ENCODE data around the gene ANO9.
A peak's percentile ranks its signal among the peaks of the same experiment; 100 is the strongest.

Gene ANO9

DNA sequence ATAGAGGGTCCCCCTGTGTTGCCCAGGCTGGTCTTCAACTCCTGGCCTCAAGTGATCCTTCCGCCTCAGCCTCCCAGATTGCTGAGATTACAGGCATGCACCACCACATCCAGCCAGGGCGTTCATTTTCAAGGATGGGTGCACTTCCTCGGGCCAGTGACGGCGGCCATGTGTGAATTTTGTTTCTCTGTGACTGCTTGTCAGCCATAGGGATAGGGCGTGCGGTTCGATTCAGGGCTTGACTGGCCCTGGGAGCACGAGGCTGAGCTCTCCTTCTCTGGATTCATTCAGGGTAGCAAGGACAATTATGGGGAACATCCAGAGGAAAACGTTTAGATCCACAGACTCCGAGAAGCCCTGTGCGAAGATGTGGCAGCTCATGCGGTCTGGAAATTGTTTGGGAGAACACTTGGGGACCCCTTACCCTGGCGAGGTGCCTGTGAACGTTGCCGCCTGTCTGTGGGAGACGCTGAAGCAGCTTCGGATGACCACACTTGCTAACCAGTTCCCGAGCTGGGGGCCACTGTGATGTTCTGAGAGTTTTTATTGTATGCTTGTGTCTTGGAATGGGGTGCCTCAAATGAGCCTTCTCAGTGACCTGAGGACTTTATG, 11.2 kb upstream of the ANO9 start:
- DNase-seq (ENCODE audit: low read depth, low spot score) = no peak

DNA sequence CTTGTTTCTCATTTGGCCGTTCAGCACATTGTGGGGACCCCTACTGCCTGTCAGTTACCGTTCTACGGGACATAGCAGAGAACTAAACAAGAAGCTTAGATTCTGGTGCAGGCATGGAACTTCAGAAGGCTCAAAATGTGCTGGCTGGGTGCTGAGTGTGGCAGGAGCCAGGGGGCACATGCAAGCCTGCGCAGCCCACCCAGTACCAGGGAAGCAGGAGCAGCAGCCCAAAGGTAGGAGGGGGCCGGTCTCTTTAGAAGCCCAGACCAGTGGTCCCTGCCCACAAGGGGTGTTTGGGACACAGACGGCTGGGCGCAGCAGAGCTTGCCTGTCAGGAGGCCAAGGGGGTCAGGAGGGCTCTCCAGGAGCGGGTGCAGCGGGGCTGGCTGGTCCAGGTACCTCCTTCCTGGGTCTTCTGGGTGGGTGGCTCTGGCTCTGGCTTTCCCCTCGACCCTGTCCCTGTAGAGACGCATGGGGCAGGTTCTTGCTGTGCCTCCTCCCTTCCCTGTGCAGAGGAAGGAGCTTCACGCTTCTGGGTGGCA, 10.5 kb upstream of the ANO9 start:
- DNase-seq (ENCODE audit: low read depth, low spot score) = no peak

DNA sequence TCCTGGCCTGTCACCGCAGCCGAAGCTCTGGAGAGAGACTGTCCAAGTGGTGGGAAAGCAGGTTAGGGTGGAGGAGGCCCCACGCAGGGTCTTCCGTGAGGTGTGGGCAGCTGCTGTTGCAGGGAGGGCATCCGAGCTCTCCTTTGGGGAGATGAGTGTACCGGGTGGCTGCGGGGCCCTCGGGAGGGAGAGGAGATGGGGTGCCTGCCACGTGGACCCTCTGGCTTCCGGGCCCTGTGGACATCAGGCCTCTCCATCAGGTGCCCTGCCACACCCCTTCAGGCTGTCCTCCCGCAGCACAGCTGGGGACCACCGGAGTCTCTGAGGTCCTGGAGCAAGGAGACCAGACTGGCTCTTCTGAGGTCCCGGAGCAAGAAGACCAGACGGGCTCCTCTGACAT, 9.9 kb upstream of the ANO9 start:
- DNase-seq (ENCODE audit: low read depth, low spot score) = no peak

DNA sequence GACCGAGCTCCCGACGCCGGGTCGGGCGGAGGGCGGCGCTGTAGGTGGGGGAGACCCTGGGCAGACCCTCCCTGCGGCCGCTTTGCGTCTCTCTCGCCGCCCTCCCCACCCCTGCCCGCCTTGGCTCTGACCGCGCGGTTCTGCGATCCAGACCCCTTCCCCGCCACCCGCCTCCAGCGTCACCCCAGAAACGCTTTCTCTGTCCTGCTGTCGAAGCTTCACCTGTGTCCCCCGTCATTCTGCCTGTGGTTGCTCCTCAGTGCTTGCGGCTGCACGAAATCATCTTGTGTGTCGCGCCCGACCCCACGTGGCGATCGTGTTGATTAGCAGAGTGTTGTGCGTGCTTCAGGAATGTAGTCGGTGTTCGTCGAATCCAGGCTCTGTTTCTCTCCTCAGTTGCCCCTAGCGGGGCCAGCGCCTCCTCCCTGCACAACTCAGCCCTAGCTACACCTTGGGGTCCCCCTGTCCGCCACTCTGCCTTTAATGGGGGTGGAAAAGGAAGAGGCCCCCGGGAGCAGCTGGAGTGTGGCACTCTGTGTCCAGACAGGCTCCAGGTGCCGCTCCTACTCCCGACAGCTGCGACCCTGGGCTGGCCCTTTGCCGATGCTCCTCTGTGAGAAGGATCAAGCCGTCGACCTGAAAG, 9.1 kb upstream of the ANO9 start:
- peak; percentile 81 for DNase-seq (ENCODE audit: low read depth, low spot score)

DNA sequence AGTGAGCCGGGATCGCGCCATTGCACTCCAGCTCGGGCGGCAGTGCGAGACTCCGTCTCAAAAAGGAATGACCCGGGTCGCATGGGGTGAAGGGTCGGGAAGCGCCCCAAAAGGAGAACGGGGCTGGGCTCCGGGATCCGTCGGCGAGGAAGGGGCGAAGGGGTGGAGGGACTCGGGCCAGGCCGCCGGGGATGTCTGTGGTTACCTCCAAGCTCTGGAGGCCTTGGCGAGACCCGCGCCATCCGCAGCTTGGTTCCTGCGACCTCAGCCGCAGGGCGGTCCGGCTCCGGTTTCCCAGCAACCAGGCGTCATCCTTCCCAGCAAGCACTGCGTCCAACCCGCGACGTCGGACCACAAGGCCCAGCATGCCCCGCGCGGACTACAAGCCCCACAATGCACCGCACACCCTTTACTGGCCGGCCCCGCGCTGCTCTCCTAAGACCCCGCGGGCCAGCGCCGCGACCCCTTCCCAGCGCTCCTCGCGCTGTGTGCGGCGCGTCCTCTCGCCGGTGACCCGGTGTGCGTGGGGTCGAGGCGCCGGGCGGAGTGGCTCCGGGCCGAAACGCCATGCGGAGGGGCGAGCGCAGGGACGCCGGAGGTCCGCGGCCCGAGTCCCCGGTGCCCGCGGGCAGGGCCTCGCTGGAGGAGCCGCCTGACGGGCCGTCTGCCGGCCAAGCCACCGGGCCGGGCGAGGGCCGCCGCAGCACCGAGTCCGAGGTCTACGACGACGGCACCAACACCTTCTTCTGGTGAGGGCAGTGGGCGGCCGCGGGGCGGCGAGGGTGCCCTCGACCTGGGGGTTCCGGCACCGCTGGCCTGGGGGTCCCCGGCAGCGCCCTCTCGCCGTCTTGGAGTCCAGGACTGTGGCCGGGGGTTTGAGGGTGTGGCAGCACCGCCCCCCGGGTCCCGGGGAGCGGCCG, 8.3 kb upstream of the ANO9 start, which contains the start of gene PTDSS2:
Gene PTDSS2, plus strand, starts transcription at position 391 of the 920 bp plus-strand sequence. Its CDS starts 177 bp downstream, at position 568.
- DNase-seq (ENCODE audit: low read depth, low spot score) = peak; percentile 99

DNA sequence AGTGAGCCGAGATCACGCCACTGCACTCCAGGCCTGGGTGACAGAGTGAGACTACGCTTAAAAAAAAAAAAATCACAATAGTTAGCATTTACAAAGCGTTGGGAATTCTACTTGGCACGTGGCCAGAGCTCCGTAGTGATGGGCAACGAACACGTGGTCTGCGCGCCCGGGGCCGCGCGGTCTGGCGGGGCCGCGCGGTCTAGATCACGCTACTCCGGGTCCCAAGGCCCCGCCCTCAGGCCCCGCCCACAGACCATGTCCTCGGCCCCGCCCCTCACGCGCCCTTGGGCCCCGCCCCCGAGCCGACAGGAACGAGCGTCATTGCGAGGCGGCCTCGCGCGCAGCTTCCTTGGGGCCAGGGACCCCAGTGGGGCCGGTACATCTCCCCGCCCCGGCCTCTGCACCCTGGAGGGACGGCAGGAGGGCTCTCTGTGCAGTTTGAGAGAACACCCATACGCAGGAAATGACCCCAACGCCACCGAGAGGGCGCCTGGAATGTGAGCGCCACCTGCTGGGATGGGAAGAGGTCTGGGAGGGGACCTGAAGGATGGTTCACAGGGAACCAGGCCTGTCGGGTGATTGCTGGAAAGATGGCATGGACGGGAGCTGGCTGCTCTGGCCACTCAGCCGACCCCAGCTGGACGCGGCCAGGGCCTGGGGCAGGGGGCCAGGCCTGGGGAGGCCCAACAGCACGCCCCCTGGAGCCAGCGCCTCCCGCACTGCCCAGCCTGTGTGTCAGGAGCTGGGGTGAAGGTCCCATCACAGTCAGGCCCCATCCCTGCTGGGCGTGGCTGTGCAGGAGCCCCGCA, 6.3 kb upstream of the ANO9 start:
- peak; percentile 95 for DNase-seq (ENCODE audit: low read depth, low spot score)

DNA sequence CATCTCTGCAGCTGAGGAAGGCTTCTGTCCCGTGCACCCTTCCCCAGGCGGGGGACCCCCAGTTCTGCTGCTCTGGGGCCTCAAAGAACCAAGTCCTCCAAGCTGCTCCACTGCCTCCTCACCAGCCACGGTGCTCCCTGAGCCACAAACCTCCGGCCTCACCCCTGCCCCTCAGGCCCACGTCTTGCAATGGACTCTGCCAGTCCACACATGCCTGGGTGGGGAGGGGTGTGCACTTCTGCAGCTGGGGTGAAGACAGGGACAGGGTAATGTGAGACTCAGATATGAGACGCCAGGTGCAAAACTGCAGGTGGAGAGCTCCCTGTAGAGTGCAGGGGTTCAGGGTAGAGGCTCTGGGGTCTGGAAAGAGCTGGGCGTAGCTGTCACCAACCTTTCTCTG, 5.1 kb upstream of the ANO9 start:
- no peak for DNase-seq (ENCODE audit: low read depth, low spot score)

DNA sequence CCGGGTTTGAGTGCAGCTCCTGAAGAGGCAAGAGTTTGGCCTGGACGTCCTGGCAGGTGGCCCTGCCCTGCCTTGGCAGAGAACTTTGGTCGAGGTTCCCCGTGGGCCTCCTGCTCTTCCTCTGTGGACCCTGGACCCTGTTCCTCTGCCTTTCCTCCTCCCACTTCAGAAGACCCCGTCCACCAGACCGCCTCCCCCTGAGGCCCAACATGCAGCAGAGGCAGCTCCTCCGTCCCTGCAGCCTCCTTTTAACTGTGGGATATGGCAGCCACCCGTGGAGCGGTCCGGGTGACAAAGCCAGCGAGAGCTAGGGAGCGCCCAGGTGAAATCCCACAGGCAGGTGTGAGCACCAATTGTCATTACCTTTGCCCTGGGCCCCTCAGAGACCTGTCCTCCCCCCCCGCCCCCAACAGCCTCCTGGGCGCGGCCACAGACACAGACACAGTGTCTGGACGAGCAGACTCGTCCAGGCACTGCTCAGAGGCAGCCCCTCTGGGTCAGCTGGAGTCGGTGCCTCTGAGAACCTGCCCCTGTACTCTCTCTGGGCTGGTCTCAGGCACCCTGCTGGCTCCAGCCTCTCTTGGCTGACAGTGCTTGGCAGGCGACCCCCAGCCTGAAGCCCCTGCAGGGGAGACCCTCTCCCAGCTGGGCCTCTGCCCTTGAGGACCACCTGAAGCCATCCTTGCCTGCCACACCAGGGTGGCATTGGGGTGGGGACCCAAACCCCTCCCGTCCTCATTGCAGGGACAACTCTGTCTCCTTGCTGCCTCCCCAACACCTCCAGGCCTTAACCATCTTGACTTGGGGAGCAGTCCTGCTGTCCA, 4.2 kb upstream of the ANO9 start:
- no peak for DNase-seq (ENCODE audit: low read depth, low spot score)

DNA sequence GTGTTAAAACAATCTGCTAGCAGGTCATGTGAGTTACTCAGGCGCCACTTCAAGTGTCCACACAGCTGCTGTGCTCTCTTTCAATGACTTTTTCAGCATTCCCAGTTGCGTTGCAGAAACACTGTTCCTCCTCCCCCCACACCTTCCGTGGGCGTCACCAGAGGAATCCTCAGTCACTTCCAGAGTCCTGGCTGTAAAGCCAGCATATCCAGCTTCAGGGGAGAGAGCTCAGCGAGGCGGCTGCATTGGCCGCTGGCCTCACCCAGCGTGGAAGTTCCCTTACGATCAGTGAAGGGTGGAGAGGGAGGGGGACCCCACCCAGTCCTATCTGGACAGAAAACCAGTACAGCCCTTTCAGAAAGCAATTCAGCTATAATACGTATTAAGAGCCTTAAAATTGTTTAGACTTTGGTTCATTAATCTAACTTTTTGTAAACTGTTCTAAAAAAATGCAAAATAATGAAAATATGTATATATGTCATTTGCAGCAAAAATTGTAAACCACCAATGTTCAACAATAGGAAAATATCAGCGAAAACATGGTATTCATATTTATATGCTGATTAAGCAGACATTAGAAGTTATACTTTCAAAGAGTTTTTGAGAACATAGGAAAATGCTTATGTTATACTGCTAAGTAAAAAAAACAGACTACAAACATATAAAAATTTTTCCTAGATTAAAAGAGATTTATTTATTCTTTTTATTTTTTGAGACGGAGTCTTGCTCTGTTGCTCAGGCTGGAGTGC, 2.8 kb upstream of the ANO9 start:
- DNase-seq (ENCODE audit: low read depth, low spot score) = no peak

DNA sequence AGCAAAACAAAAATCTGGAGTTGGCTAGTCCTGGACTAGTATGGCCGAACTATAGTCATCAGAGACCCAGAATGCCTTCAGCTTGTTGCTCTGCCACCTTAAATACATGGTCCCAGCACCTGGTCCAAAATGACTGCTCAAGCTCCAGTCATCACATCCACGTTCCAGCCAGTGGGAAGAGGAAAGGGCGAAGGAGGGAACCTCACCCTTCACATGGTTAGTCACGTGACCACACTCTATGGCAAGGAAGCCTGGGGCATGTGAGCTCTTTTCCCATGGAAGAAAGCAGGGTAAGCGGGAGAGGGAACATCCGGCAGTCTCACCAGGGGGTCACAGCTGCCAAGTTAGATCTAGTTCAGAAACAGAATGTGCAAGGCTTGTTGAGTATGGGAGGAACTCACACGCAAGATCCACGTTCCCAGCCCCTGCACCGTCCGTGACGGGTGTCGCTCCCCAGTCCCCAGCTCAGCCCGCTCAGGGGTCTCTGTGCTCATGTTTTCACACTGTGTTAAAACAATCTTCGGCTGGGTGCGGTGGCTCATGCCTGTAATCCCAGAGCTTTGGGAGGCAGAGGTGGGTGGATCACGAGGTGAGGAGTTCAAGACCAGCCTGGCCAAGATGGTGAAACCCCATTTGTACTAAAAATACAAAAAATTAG, 1.9 kb upstream of the ANO9 start:
- DNase-seq (ENCODE audit: low read depth, low spot score) = no peak

DNA sequence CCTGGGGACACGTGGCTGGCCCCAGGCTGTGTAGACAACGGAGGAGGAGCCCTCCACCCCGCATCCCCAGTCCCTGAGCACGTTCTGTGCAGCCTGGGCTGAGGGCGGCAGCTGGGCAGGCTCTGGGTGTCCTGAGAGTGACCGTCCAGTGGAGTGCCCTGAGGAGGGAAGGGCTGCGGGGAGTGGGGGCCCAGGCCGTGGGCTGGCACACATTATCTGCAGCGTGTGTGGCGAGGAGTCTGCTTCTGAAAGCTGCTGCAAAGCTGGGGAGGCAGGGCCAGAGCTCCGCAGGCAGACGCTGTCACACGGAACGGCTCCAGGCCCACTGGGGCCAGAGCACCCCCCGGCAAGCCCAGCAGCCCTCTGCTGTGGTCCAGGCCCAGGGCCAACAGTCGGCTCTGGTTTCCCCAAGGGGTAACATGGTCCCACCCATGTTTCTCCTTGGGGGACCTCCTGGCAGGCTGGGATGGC, 835 bp upstream of the ANO9 start:
- DNase-seq (ENCODE audit: low read depth, low spot score) = no peak

DNA sequence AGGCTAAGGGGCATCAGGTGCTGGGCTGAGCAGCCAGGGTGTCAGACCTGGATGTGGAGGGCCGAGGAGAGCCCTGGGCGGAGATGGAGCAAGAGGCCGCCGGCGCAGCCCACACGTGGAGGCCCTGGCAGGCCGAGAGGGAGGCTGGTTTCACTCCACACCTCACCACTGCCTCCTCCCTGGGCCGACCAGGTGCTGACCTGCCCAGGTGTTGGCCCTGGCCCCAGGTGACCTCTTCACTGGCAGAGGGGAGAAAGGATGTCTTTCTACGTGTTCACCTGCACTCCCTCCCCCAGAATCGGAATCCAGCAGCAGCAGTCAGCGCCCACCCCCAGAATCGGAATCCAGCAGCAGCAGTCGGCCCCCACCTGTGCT, 781 bp downstream of the ANO9 start:
- DNase-seq (ENCODE audit: low read depth, low spot score) = no peak

DNA sequence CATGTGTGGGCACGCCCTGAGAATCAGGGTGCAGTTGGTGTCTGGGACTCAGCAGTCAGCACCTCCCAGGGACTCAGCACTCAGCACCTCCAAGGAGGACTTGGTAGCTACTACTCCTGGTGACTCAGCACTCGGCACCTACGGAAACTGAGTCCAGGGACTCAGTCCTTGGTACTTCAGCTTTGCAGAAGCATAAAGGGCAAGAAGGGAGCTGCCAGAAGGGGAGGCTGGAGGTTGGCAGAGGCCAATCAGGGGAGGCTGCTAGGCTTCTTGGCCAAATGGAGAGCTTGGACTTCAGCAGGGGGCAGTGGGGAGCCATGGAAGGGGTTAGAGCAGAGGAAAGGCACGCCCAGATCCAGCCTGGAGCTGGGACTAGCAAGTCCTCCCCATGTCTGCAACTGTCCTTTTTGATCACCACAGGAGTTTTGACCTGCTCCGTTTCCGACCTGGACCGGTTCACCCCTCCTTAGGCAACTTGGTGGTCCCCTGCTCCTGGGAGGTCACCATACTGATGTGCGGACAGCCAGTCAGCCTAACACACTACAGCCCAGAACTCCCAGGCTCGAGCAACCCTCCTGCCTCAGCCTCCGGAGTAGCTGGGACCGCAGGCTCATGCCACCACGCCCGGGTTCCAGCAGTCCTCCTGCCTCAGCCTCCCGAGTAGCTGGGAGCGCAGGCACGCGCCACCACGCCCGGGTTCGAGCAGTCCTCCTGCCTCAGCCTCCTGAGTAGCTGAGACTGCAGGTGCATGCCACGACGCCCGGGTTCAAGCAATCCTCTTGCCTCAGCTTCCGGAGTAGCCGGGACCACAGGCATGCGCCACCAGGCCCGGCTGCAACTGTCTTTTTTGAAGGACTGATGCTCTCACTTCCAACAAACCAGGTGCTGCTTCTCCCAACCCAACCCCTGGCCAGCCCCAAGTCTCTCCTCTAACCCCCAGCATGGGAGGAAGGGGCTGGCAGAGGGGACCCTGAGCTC, 1.5 kb downstream of the ANO9 start:
- no peak for DNase-seq (ENCODE audit: low read depth, low spot score)

DNA sequence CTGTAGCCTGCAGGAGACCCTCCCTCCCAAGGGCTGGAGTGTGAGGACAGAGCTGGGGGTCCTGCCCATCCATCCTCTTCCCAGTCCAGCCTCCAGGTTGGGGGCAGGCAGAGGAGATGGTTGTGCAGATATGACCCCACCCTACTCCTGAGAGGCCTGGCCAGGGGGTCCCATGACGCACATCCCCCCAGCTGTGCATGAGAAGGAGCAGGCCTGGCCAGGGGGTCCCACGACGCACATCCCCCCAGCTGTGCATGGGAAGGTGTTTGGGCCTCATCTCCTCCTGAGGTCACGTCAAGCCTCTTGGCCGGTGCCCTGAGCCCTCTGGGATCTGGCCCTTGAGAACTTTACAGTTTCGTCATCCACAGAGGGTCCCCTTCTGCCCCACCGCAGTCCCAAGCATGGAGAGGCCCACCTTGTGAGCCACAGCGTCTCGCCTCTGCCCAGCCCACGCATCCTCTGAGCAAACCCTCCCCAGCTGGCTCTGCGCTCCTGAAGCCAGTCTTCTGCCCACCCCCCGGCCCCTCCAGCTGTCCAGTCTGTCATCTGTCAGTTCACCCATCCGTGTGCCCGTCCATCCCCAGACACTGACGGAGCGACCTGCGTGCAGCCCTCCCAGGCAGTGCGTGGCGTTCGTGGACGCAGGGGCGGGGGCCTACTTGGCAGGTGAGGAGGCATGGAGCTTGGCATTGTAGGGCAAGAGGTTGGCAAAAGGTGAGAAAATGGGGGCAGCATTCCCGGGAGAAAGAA, 2.3 kb downstream of the ANO9 start:
- DNase-seq (ENCODE audit: low read depth, low spot score) = no peak

DNA sequence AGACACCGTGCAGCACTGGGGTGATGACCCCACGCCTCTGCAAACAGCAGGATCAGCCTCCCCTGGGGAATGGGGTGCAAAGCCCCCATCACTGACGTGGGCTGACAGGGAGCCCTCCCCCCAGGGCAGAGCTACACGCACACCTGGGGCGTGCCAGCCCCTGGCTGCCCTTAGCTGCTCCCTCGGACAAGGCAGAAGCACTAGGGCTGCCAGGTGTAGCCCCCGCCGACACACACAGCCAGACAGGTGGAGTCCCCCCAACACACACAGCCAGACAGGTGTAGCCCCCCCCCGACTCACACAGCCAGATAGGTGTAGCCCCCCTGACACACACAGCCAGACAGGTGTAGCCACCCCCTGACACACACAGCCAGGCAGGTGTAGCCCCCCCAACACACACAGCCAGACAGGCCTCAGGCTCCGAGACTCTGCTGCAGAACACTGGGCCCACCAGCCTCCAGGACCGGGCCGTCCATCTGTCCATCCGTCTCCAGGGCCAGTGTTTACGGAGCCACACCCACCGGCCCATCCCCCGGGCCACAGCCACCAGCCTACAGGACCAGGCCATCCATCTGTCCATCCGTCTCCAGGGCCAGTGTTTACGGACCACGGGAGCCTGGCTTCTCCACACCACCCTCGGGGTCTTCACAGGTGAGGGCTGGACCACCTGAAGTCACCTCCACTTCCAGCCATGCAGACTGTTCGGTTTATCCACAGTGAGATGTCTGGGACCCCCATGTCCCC, 3.5 kb downstream of the ANO9 start:
- no peak for DNase-seq (ENCODE audit: low read depth, low spot score)

DNA sequence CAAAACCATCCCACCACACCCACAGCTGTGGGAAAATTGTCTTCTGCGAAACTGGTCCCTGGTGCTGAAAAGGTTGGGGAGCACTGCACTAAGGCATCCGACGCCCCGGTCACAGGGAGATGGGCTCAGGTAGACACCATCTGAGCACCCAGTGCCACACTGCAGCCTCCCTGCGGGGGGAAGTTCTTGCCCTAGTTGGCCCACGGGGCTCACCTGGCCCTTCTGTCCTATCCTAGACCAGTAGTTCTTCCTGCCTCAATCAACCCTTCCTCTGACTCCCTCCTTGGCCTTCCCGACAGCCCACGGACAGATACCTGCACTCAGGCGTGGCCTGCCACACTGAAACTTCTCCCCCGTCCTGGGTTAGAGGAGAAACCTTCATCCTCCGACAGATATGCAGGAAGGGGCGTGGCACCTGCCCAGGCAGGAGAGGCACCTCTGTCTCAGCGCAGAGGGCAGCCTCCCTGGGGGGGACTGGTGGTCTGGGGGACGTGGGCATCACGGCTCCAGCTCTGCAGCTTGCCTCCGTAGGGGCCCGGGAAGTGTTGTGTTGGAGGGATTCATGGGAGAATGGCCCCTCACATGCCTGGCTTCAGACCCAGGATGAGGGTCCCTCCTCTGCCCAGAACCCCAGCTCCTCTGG, 4.5 kb downstream of the ANO9 start:
- DNase-seq (ENCODE audit: low read depth, low spot score) = no peak

Measured in astrocyte of the hippocampus (primary cell).